Hepatic stellate cell (primary cell): ENCODE data around the gene AURKB.
"Not testable (repeated sequence)": the region's sequence is repeated elsewhere in the genome, so short reads cannot be mapped to it uniquely, and the experiment has no call there.

Experiments used
- DNase-seq: peaks from one replicate; pipeline ENCODE4 v3.0.0; 2011; ENCODE audit warnings: low spot score

Gene AURKB

DNA sequence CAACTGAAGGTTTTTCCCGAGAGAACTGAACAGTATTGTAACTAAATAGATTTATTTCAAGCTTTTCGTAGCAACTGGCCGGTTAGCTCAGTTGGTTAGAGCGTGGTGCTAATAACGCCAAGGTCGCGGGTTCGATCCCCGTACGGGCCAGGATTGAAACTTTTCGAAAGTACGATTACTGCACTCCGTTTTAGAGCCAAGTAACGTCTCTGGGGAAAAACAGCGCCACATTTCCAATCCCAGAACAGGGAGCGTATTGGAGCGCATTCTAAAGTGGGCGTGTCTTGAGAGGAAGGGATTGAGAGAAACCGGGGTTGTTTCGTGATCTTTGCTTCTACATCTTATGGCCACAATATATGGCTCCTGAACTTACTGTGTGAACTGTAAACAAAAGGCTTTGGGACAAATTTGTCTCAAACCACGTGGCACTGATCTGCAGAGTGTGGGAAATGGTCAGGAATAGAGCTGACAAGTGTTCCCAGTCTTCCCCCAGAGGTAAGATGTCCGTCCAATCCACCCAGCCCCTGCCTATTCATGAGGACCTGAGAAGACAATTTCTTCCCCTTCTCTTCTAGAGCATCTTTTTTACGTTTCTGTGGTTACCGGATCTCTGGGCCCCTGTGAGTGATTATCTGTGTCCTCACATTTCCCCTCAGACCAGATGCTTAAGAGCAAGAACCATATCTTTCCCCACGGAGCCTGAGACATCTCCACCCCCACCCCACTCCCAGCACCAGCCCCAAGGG is 22.7 kb downstream of the AURKB start:
- peak; percentile 93 for DNase-seq

GRCh38 chr17:8186787-8187516 is 23.4 kb downstream of the AURKB start:
- DNase-seq = peak; percentile 74

- no peak for DNase-seq
These were observed 24.0 kb downstream of the AURKB start for GRCh38 chr17:8186446-8186786.

GRCh38 chr17:8185582-8186445 is 24.6 kb downstream of the AURKB start:
- no peak for DNase-seq

DNA sequence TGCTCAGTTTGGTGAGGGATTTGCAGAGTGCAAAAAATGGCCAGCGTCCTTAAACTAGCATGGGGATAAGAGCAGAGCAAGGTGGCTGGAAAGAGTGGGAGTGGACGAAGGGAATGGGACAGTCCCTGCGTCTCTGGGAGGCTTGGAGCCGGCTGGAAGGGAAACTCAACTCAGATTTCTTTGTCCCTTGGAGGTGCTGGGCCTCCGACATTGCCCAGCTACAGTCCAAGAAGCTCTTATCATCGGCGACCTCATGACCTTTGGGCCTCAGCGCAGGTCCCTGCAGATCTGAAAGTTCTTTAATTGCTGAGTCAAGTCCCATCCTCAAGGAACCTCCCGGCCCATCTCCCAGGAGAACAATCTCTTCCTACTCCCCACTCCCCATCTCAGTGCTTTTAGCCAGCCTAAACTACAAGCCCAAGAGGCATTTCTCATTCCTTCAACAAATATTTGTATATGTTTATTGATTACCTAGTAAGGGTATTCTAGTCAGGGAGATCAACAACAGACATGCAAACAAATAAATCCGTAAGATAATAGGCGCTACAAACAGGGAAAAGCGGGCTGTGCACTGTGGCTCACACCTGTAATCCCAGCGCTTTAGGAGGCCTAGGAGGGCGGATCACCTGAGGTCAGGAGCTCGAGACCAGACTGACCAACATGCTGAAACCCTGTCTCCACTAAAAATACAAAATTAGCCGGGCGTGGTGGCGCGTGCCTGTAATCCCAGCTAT is 33.2 kb downstream of the AURKB start:
- no peak for DNase-seq

GRCh38 chr17:8176197-8176940 is 34.0 kb downstream of the AURKB start, which contains the start of gene TMEM107:
Gene TMEM107, minus strand, starts transcription at chr17:8176380. Its CDS starts 94 bp downstream, at chr17:8176286.
- peak; percentile 83 for DNase-seq

DNA sequence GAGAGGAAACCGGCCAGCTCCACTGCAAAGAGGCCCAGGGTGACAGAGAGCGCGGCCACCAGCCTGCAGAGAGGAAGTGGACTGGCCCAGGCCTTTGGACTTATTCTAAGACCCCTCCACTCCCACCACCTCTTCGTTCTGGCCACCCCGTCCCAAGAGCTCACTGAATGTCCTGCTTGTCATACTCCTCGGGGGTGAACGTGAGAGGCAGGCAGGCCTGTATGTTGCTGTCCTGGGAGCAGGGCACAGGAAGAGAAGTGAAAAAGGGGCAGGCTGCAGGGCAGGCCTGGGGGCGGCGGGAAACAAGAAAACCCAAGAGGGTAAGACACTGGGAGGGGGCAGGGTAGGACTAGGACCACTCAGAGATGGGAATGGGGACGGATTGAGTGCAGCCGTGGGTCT is 34.6 kb downstream of the AURKB start:
- DNase-seq = no peak

GRCh38 chr17:8173871-8174322 is 36.5 kb downstream of the AURKB start:
- DNase-seq = no peak

DNA sequence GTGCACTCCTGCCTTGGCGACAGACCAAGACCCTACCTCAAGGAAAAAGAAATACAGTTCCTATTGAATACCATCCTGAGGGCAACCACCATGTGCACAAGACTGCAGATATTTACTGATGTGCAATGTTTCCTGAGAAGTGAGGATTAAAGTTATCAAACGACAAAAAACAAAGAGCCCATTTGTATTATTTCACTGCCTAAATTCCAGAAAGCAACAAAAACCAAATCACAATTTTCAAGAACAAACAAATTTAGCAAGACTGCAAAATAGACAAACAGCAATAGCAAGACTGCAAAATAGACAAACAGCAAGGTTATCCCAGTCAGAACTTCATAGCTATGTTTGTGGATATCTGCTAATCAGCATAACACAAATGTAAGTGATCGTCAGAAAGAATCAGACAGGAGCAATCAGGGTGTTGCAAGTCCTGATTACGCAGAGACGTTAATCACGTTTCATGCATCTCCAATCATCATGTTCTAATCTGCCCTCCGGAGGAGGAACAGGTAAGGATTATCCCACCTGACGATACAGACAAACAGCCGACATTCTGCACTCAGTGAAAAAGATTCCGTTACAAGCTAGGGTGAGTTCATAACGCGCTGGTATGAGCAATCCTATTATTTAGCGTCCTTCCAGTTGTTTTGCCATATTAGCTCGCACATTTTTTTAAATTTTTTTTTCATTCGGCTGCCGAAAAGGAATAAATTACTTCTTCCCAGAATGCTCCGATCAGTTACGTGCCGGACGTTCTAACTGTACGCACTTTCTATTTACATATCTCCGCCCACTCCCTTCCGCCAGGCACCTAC is 37.1 kb downstream of the AURKB start:
- DNase-seq = peak; percentile 84

DNA sequence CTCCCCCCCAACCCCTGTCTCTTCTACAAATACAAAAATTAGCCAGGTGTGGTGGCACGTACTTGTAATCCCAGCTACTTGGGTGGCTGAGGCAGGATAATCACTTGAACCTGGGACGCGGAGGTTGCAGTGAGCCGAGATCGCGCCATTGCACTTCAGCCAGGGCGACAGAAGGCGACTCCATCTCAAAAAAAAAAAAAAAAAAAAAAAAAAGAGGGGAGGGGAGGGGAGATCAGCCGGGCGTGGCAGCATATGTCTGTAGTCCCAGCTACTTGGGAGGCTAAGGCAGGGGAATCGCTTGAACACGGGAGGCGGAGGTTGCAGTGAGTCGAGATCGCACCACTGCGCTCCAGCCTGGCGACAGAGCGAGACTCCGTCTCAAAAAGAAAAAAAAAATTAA is 40.2 kb downstream of the AURKB start:
- not testable (repeated sequence) for DNase-seq

- DNase-seq = no peak
These were observed 42.8 kb downstream of the AURKB start for GRCh38 chr17:8167526-8167925.

DNA sequence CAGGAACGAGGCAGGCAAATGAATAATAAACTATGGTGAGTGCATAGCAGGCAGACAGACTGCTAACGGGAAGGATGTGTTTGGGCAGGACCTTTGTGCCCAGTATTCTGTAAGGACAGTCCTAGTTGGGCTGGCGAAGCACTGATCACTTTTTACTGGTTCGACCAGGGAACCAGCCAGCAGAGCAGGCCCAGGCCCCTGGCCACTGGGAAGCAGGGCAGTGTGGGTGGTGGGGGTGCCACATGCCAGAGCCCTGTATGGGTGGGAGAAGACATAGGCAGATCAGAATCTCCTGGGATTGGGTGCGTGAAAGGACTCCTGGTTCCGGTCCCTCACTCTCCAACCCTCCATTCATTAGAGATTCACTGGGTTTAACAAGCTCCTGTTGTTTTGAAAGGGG is 43.6 kb downstream of the AURKB start:
- DNase-seq = no peak

DNA sequence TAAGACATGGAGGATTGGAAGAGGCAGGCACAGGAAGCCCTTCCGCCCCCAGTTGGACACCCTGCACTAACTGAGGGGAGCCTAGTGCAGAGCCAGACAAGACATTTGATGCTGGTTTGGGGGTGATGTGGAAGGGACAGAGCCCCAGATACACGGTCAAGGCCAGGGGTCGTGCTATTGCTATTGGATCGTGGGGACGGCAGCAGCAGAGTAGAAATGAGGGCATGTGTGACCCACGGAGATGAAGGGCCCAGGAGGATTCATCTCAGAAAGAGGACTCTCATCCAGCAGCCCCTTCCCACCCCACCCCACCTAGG is 45.6 kb downstream of the AURKB start:
- DNase-seq = no peak

DNA sequence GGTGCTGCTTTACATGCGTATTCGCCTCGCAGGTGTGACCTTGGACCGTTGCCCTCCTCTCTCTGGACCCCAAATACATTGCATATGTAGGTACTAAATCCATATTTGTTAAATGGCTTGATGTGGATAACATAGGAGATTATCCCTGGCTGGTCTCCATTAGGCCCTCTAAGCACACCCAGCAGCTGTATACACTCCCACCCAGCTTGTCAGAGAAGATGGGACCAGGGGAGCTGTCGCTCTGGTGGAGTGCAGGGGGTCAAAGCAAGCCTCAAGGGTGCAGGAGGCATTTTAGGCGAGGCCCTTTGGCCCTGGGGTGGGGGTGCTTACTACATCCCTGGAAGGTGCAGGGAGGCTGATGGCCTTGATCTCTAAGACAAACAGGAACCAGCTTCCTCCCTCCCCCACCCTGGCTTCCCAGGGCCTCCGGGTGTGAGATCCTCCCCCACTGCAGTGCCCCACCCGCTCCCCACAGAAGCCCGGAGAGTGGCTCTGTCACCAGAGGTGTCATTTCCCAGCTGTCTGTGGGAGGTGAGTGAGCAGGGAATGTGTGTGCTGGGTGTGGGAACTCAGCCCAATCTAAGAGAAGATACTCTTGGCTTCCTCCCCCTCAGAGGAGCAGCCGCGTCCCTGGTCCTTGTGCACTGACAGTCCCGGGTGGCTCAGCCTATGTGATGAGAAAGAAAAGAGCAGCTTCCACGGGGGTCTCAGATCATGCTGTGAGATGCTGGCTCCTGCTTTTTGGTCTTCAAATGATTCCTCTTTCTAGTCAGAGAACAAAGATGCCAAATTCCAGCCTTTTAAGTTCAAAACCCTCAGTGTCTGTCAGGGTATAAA is 46.2 kb downstream of the AURKB start:
- DNase-seq = peak; percentile 70

- DNase-seq = no peak
These were observed 47.1 kb downstream of the AURKB start for GRCh38 chr17:8162997-8163977.

- DNase-seq = peak; percentile 70
These were observed 48.0 kb downstream of the AURKB start, which contains the start of gene VAMP2 for GRCh38 chr17:8162233-8162996. Gene VAMP2, minus strand, starts transcription at chr17:8162948. Its CDS starts 69 bp downstream, at chr17:8162879.
